SK-N-SH (cell line): ENCODE measurements around the gene RASSF3. TPM values are rescaled to one million over a fixed set of nuclear protein-coding genes. Genes with fewer than 3 reads are reported as not detected.

ENCODE experiments used
- CTCF ChIA-PET: fragments of 300-600, 350-600 bp; formaldehyde crosslinking; extraction: SDS; loops from one replicate; lab custom pipeline; 2021; lab: Yijun Ruan, JAX
- POLR2A ChIA-PET: fragments of 350-600 bp; sonication (Branson Sonifier 250); formaldehyde crosslinking; extraction: SDS; loops from one replicate; lab custom pipeline; 2020; ENCODE audit warnings: antibody characterized with exemption, inconsistent platforms; lab: Yijun Ruan, JAX
- DNase-seq: peaks from one replicate; pipeline ENCODE4 v3.0.0; 2012
- H2AFZ ChIP-seq: fragments of 200-600 bp; sonication (generic); 2 replicates; pipeline ENCODE4 v1.8.1; 2016; ENCODE audit warnings: antibody characterized with exemption, mild to moderate bottlenecking, low read depth
- H3F3A ChIP-seq: fragments of 200-600 bp; sonication (generic); replicated peaks from 2 replicates; pipeline ENCODE3; 2016; ENCODE audit warnings: antibody characterized with exemption, mild to moderate bottlenecking; ENCODE audit not compliant: insufficient read depth
- H3K27ac ChIP-seq, 2 experiments: fragments of 200-500 bp in 1 of 2; fragments of 200-600 bp in 1 of 2; sonication (Bioruptor generic) in 1 of 2; sonication (generic), shearing (Covaris generic) in 1 of 2; 2 replicates each; pipeline versions ENCODE4 v1.5.1 to v1.6.1; 2014 to 2016; ENCODE audit warnings: low read depth in 2 of 2, inconsistent platforms in 1 of 2, low read length in 1 of 2, mild to moderate bottlenecking in 1 of 2, mixed read lengths in 1 of 2
- H3K27me3 ChIP-seq: fragments of 200-600 bp; sonication (generic), shearing (Covaris generic); 2 replicates; pipeline ENCODE4 v1.6.1; 2016; ENCODE audit warnings: mixed run types; ENCODE audit not compliant: insufficient read depth
- H3K36me3 ChIP-seq, 2 experiments: fragments of 200-500 bp in 1 of 2; fragments of 200-600 bp in 1 of 2; sonication (Bioruptor generic) in 1 of 2; sonication (generic) in 1 of 2; replicated peaks in 1 of 2; 2 replicates each; pipeline versions ENCODE3 to v1.5.1; 2014 to 2016; ENCODE audit warnings: low read length in 1 of 2, mild to moderate bottlenecking in 1 of 2; ENCODE audit not compliant: insufficient read depth in 2 of 2, control insufficient read depth in 1 of 2
- H3K4me1 ChIP-seq, 2 experiments: fragments of 200-500 bp in 1 of 2; fragments of 200-600 bp in 1 of 2; sonication (Bioruptor generic) in 1 of 2; sonication (generic), shearing (Covaris generic) in 1 of 2; 2 replicates each; pipeline versions ENCODE4 v1.5.1 to v1.6.1; 2014 to 2016; ENCODE audit warnings: low read depth in 1 of 2, low read length in 1 of 2, mixed run types in 1 of 2; ENCODE audit not compliant: insufficient read depth in 2 of 2, control insufficient read depth in 1 of 2
- H3K4me2 ChIP-seq: fragments of 200-600 bp; sonication (generic), shearing (Covaris generic); 2 replicates; pipeline ENCODE4 v1.6.1; 2017; ENCODE audit warnings: mixed run types
- H3K4me3 ChIP-seq, 2 experiments: fragments of 200-500 bp in 1 of 2; fragments of 200-600 bp in 1 of 2; sonication (Bioruptor generic) in 1 of 2; sonication (generic), shearing (Covaris generic) in 1 of 2; 2 replicates each; pipeline versions ENCODE4 v1.5.1 to v1.8.1; 2014 to 2016; ENCODE audit warnings: low read depth in 2 of 2, inconsistent platforms in 1 of 2, low read length in 1 of 2, mild to moderate bottlenecking in 1 of 2, mixed read lengths in 1 of 2, moderate library complexity in 1 of 2
- H3K79me2 ChIP-seq: fragments of 200-600 bp; sonication (generic); 2 replicates; pipeline ENCODE4 v1.8.1; 2017; ENCODE audit warnings: mild to moderate bottlenecking; ENCODE audit not compliant: insufficient read depth
- H3K9ac ChIP-seq: fragments of 200-600 bp; sonication (generic); 2 replicates; pipeline ENCODE4 v1.6.1; 2017; ENCODE audit warnings: mixed run types
- H3K9me2 ChIP-seq: fragments of 200-600 bp; sonication (generic); 2 replicates; pipeline ENCODE4 v1.6.1; 2017; ENCODE audit warnings: mixed run types
- H3K9me3 ChIP-seq: fragments of 200-600 bp; sonication (generic); 2 replicates; pipeline ENCODE4 v1.6.1; 2017; ENCODE audit warnings: mixed run types, mild to moderate bottlenecking, moderate library complexity
- H4K20me1 ChIP-seq: fragments of 200-600 bp; sonication (generic); 2 replicates; pipeline ENCODE4 v1.6.1; 2017; ENCODE audit warnings: mild to moderate bottlenecking, mixed run types; ENCODE audit not compliant: insufficient read depth
- CHD2 ChIP-seq: fragments of 150-350 bp; IDR thresholded peaks from 2 replicates; pipeline ENCODE4 v1.6.1; 2018; ENCODE audit warnings: low read length; ENCODE audit not compliant: partially characterized antibody
- ELF1 ChIP-seq: IDR thresholded peaks from 2 replicates; pipeline ENCODE4 v1.4.0; 2012
- EP300 ChIP-seq, 2 experiments: IDR thresholded peaks; 2 replicates each; pipeline versions ENCODE4 v1.4.0 to v1.6.1; 2012; ENCODE audit warnings: borderline replicate concordance in 1 of 2, low read depth in 1 of 2, low read length in 1 of 2
- EZH2phosphoT487 ChIP-seq: fragments of 200-600 bp; sonication (generic); IDR thresholded peaks from 2 replicates; pipeline ENCODE4 v1.6.1; 2017; ENCODE audit warnings: low read depth, mixed run types, mild to moderate bottlenecking, antibody characterized with exemption, moderate library complexity, borderline replicate concordance
- GATA2 ChIP-seq: sonication (generic); formaldehyde crosslinking; IDR thresholded peaks from 2 replicates; pipeline ENCODE4 v1.5.0; 2020; ENCODE audit warnings: mild to moderate bottlenecking, missing genetic modification reagents
- IRF3 ChIP-seq: fragments of 150-350 bp; IDR thresholded peaks from 2 replicates; pipeline ENCODE4 v1.6.1; 2016; ENCODE audit warnings: mild to moderate bottlenecking, low read depth, low read length
- MAX ChIP-seq: IDR thresholded peaks from 2 replicates; pipeline ENCODE4 v1.4.0; 2012; ENCODE audit warnings: low read depth
- NRF1 ChIP-seq: IDR thresholded peaks from 2 replicates; pipeline ENCODE4 v1.6.1; 2012; ENCODE audit warnings: low read depth, mild to moderate bottlenecking, low read length
- RAD21 ChIP-seq: IDR thresholded peaks from 2 replicates; pipeline ENCODE4 v1.6.1; 2012; ENCODE audit warnings: mild to moderate bottlenecking, low read length
- RCOR1 ChIP-seq: fragments of 150-350 bp; IDR thresholded peaks from 2 replicates; pipeline ENCODE4 v1.6.1; 2017; ENCODE audit warnings: antibody characterized with exemption, low read length
- REST ChIP-seq: IDR thresholded peaks from 2 replicates; pipeline ENCODE4 v1.6.1; 2012; ENCODE audit warnings: mild to moderate bottlenecking, low read depth, low read length, moderate library complexity
- SMC3 ChIP-seq: IDR thresholded peaks from 2 replicates; pipeline ENCODE4 v1.6.1; 2012; ENCODE audit warnings: low read depth, low read length, improper control_type of control experiment
- TEAD4 ChIP-seq: IDR thresholded peaks from 2 replicates; pipeline ENCODE4 v1.4.0; 2012; ENCODE audit warnings: mild to moderate bottlenecking, borderline replicate concordance; ENCODE audit not compliant: insufficient read depth
- YY1 ChIP-seq: IDR thresholded peaks from 2 replicates; pipeline ENCODE4 v1.4.0; 2012; ENCODE audit warnings: low read depth, mild to moderate bottlenecking
- WGBS: methylation state at CpG from one replicate; pipeline ENCODE4 v1.1.6; 2017; ENCODE audit warnings: low lambda C conversion rate; 5-methylcytosine and 5-hydroxymethylcytosine counted together
- polyA plus RNA-seq, 3 experiments: library from polyadenylated mRNA; depleted of rRNA; stranded (reverse); fragments of >200 nt; gene quantifications; 2 replicates each; pipeline ENCODE4 v1.2.3, GENCODE V29; 2012
- TF ChIP-seq, protein P1 (sequence below): fragments of 200-600 bp; sonication (generic); IDR thresholded peaks from 2 replicates; pipeline ENCODE4 v1.6.1; 2017; ENCODE audit warnings: antibody characterized with exemption, mild to moderate bottlenecking, moderate library complexity

RASSF3 gene
- polyA plus RNA-seq, 1 of the 3 experiments (the other 2 are of a cell fraction): 11.1 TPM

DNA sequence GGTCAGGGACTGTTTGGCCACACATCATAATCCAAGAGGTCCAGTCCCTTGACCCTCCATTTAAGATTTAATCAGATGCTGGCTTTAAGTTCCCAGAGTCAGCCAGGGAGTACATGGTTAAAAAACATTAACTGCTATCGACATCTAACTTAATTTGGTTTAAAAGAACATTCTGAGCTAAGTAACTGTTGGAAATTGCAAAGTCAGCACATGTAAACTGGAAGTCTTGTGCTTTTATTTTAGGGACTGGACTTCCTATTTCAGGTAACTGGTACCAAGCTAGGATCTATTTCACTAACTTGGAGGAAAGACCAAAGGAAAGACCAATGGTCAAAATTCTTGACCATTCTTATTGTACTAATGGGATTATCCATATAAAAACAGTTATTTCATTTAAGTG lies 108.4 kb downstream of the RASSF3 start (continued):
- TF ChIP-seq, protein P1, sequence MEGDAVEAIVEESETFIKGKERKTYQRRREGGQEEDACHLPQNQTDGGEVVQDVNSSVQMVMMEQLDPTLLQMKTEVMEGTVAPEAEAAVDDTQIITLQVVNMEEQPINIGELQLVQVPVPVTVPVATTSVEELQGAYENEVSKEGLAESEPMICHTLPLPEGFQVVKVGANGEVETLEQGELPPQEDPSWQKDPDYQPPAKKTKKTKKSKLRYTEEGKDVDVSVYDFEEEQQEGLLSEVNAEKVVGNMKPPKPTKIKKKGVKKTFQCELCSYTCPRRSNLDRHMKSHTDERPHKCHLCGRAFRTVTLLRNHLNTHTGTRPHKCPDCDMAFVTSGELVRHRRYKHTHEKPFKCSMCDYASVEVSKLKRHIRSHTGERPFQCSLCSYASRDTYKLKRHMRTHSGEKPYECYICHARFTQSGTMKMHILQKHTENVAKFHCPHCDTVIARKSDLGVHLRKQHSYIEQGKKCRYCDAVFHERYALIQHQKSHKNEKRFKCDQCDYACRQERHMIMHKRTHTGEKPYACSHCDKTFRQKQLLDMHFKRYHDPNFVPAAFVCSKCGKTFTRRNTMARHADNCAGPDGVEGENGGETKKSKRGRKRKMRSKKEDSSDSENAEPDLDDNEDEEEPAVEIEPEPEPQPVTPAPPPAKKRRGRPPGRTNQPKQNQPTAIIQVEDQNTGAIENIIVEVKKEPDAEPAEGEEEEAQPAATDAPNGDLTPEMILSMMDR: no peak
- TF ChIP-seq YY1 (no peak), EZH2phosphoT487 (no peak), RCOR1 (no peak), GATA2 (no peak), ELF1 (no peak), MAX (no peak), IRF3 (no peak), TEAD4 (no peak), SMC3 (no peak)
- TF ChIP-seq, all 33 proteins: peak for 0

DNA sequence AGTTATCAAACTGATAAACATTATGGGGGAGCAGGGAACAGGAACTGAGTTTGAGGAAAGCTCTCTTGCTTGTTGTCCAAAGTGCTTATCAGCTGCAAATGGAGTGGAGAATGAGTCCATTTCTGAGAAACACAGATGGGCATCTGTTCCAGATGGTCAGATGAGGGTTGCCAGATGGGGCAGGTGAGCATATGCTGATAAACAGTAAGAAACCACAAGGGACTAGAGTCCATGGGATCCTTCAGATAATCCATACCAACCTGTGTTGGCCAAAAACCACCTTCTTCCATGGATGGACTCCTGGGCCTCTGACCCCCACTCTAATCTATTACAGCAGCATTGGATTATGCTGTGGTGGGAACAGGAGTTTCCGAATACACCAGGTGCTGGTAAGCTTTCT lies 110.6 kb downstream of the RASSF3 start:
- H3K36me3 ChIP-seq: peaks cover 46 to 78% of the 10 kb centered on the region in 2 experiments
- H3K27ac ChIP-seq: no peak overlapping the region
- 100% methylated on average over 1 of the region's 1 CpG for WGBS
- CTCF ChIA-PET: interaction anchor here (0.7 kb wide), 1 partner anchor 280 kb away, joined by 3 read pairs; no protein-coding TSS in a partner anchor
- H3K9me2 ChIP-seq: no peaks in the 10 kb centered on the region
- no peaks in the 10 kb centered on the region for H3K79me2 ChIP-seq
- H2AFZ ChIP-seq: no peak overlapping the region
- POLR2A ChIA-PET: no interaction called here
- H3K9ac ChIP-seq: no peak overlapping the region
- no peak overlapping the region for H3K4me3 ChIP-seq
- H3K4me2 ChIP-seq: no peak overlapping the region
- no peaks in the 10 kb centered on the region for H3K9me3 ChIP-seq
- TF ChIP-seq REST (no peak), RAD21 (no peak), EP300 (IDR thresholded peaks at IDR 0.05; ENCODE audit: borderline replicate concordance in 1 of 2, low read depth in 1 of 2, low read length in 1 of 2) (no peak), ELF1 (no peak), NRF1 (no peak), CHD2 (no peak)
- TF ChIP-seq, all 33 proteins: peak for 0
- no peak for DNase-seq
- H4K20me1 ChIP-seq: no peaks in the 10 kb centered on the region
- H3F3A ChIP-seq: no peaks in the 10 kb centered on the region
- H3K27me3 ChIP-seq: no peaks in the 10 kb centered on the region
- no peaks in the 10 kb centered on the region; a peak in 1 of 4 replicates for H3K4me1 ChIP-seq
